ENCODE measurements around the gene NAAA. TPM values are rescaled to one million over a fixed set of nuclear protein-coding genes. Genes with fewer than 3 reads are reported as not detected.
"Not testable (repeated sequence)": the region's sequence is repeated elsewhere in the genome, so short reads cannot be mapped to it uniquely, and the experiment has no call there.

Gene NAAA
- total RNA-seq, 1 donor from 2014 or later, result 8.9 TPM

- no peak for TF ChIP-seq CTCF (conservative IDR thresholded peaks at IDR 0.05; ENCODE audit: low read depth, low read length)
- H3K4me3 ChIP-seq (ENCODE audit: low read depth, low read length), result no peak overlapping the region
- no peak for DNase-seq (ENCODE audit: low read depth)
Measured at GRCh38 chr4:75935628-75936027, 5.2 kb downstream of the NAAA start.

- no peak for DNase-seq (ENCODE audit: low read depth)
- no peak overlapping the region for H3K4me3 ChIP-seq (ENCODE audit: low read depth, low read length)
- TF ChIP-seq CTCF (conservative IDR thresholded peaks at IDR 0.05; ENCODE audit: low read depth, low read length), result no peak
Measured at GRCh38 chr4:75930152-75930551, 10.7 kb downstream of the NAAA start.

- DNase-seq (ENCODE audit: low read depth); H3K4me3 ChIP-seq (ENCODE audit: low read depth, low read length): not testable (repeated sequence)
Measured at GRCh38 chr4:75924916-75925315, 15.9 kb downstream of the NAAA start.

GRCh38 chr4:75924309-75924827 lies 16.4 kb downstream of the NAAA start:
- no peak overlapping the region for H3K4me3 ChIP-seq (ENCODE audit: low read depth, low read length)
- no peak for TF ChIP-seq CTCF (conservative IDR thresholded peaks at IDR 0.05; ENCODE audit: low read depth, low read length)

GRCh38 chr4:75922588-75922987 lies 18.2 kb downstream of the NAAA start:
- no peak for TF ChIP-seq CTCF (conservative IDR thresholded peaks at IDR 0.05; ENCODE audit: low read depth, low read length)
- H3K4me3 ChIP-seq (ENCODE audit: low read depth, low read length), result no peak overlapping the region
- DNase-seq (ENCODE audit: low read depth), result no peak

More at GRCh38 chr4:75924309-75924827, 16.4 kb downstream of the NAAA start:
- DNase-seq (ENCODE audit: low read depth), result no peak

- no peak overlapping the region for H3K4me3 ChIP-seq (ENCODE audit: low read depth, low read length)
- no peak for TF ChIP-seq CTCF (conservative IDR thresholded peaks at IDR 0.05; ENCODE audit: low read depth, low read length)
Measured at GRCh38 chr4:75921910-75922309, 18.9 kb downstream of the NAAA start.

GRCh38 chr4:75920327-75920726 lies 20.5 kb downstream of the NAAA start:
- no peak overlapping the region for H3K4me3 ChIP-seq (ENCODE audit: low read depth, low read length)
- no peak for TF ChIP-seq CTCF (conservative IDR thresholded peaks at IDR 0.05; ENCODE audit: low read depth, low read length)
- DNase-seq (ENCODE audit: low read depth), result no peak

More at GRCh38 chr4:75921910-75922309, 18.9 kb downstream of the NAAA start:
- DNase-seq (ENCODE audit: low read depth), result no peak

Data from epithelial cell of proximal tubule (primary cell).